ENCODE results near the gene ANO9. TPM values are rescaled to one million over a fixed set of nuclear protein-coding genes. Genes with fewer than 3 reads are reported as not detected.

Gene ANO9
- total and polyA plus RNA-seq, 2 donors (not counting 1 experiment from before 2014, with no cell fraction given): not detected

DNA sequence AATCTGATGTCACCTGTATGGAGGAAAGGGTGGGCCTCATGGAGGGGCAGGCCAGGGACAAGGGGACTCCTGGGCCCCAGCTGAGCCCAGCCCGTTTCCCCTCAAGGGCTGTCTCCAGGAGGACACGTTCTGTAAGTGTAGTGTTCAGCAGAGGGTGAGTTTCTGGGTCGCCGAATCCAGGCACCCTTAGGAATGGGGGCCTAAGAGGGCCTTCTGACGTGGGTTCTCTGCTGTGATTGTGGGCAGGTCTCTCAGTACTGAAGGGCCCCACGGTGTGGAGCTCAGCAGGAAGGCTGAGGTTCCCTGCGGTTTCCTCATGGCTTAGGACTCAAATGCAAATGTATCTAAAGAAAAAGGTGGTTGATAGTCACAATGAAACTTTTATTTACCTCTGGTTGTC, 14.7 kb upstream of the ANO9 start:
- Histone ChIP-seq H3K4me3 (replicated peaks in 1 of 4; ENCODE audit: control extremely low read depth in 1 of 4, insufficient read depth in 1 of 4, low read depth in 3 of 4, low read length in 4 of 4) (no peak overlapping the region), H3K27me3 (ENCODE audit: control insufficient read depth, insufficient read depth, low read length) (no peaks in the 10 kb centered on the region), H3K9ac (ENCODE audit: insufficient read depth, low read length) (no peak overlapping the region), H3K36me3 (ENCODE audit: control insufficient read depth, insufficient read depth, low read length) (peaks cover 26% of the 10 kb centered on the region), H4K20me1 (ENCODE audit: control insufficient read depth, extremely low read depth, insufficient read depth, low read length) (no peaks in the 10 kb centered on the region), H2AFZ (ENCODE audit: low read length) (no peak overlapping the region), H3K27ac (ENCODE audit: insufficient read depth, low read length) (no peak overlapping the region), H3K4me1 (ENCODE audit: control insufficient read depth, extremely low read depth, insufficient read depth, low read length) (peaks cover 2% of the 10 kb centered on the region), H3K9me3 (ENCODE audit: control insufficient read depth, insufficient read depth, low read depth, low read length) (no peaks in the 10 kb centered on the region), H3K4me2 (ENCODE audit: extremely low read depth, insufficient read depth, low read length) (no peak overlapping the region), H3K79me2 (ENCODE audit: control insufficient read depth, insufficient read depth, low read length) (peaks cover 29% of the 10 kb centered on the region)
- DNase-seq (ENCODE audit: low read depth in 2 of 2): no peak
- no peak for TF ChIP-seq EZH2 (IDR thresholded peaks at IDR 0.05; ENCODE audit: low read length, missing control alignments)
- TF ChIP-seq, protein P1, sequence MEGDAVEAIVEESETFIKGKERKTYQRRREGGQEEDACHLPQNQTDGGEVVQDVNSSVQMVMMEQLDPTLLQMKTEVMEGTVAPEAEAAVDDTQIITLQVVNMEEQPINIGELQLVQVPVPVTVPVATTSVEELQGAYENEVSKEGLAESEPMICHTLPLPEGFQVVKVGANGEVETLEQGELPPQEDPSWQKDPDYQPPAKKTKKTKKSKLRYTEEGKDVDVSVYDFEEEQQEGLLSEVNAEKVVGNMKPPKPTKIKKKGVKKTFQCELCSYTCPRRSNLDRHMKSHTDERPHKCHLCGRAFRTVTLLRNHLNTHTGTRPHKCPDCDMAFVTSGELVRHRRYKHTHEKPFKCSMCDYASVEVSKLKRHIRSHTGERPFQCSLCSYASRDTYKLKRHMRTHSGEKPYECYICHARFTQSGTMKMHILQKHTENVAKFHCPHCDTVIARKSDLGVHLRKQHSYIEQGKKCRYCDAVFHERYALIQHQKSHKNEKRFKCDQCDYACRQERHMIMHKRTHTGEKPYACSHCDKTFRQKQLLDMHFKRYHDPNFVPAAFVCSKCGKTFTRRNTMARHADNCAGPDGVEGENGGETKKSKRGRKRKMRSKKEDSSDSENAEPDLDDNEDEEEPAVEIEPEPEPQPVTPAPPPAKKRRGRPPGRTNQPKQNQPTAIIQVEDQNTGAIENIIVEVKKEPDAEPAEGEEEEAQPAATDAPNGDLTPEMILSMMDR (conservative IDR thresholded peaks at IDR 0.05 in 1 of 2, IDR thresholded peaks at IDR 0.05 in 1 of 2; ENCODE audit: low read depth in 1 of 2, low read length in 2 of 2): no peak

- Histone ChIP-seq H4K20me1 (ENCODE audit: control insufficient read depth, extremely low read depth, insufficient read depth, low read length) (no peaks in the 10 kb centered on the region), H3K9ac (ENCODE audit: insufficient read depth, low read length) (no peak overlapping the region), H3K36me3 (ENCODE audit: control insufficient read depth, insufficient read depth, low read length) (peaks cover 26% of the 10 kb centered on the region), H3K27ac (ENCODE audit: insufficient read depth, low read length) (no peak overlapping the region), H3K9me3 (ENCODE audit: control insufficient read depth, insufficient read depth, low read depth, low read length) (no peaks in the 10 kb centered on the region), H3K4me3 (replicated peaks in 1 of 4; ENCODE audit: control extremely low read depth in 1 of 4, insufficient read depth in 1 of 4, low read depth in 3 of 4, low read length in 4 of 4) (no peak overlapping the region), H3K27me3 (ENCODE audit: control insufficient read depth, insufficient read depth, low read length) (no peaks in the 10 kb centered on the region), H3K4me2 (ENCODE audit: extremely low read depth, insufficient read depth, low read length) (no peak overlapping the region), H3K79me2 (ENCODE audit: control insufficient read depth, insufficient read depth, low read length) (peaks cover 36% of the 10 kb centered on the region), H3K4me1 (ENCODE audit: control insufficient read depth, extremely low read depth, insufficient read depth, low read length) (peaks cover 2% of the 10 kb centered on the region), H2AFZ (ENCODE audit: low read length) (no peak overlapping the region)
- TF ChIP-seq, protein P1 (conservative IDR thresholded peaks at IDR 0.05 in 1 of 2, IDR thresholded peaks at IDR 0.05 in 1 of 2; ENCODE audit: low read depth in 1 of 2, low read length in 2 of 2): no peak
- no peak for TF ChIP-seq EZH2 (IDR thresholded peaks at IDR 0.05; ENCODE audit: low read length, missing control alignments)
- no peak for DNase-seq (ENCODE audit: low read depth in 2 of 2)
Measured at GRCh38 chr11:455566-456147, 13.8 kb upstream of the ANO9 start.

GRCh38 chr11:454801-455565, 13.2 kb upstream of the ANO9 start:
- Histone ChIP-seq H3K9ac (ENCODE audit: insufficient read depth, low read length) (no peak overlapping the region), H3K4me1 (ENCODE audit: control insufficient read depth, extremely low read depth, insufficient read depth, low read length) (peaks cover 2% of the 10 kb centered on the region), H2AFZ (ENCODE audit: low read length) (no peak overlapping the region), H4K20me1 (ENCODE audit: control insufficient read depth, extremely low read depth, insufficient read depth, low read length) (no peaks in the 10 kb centered on the region), H3K79me2 (ENCODE audit: control insufficient read depth, insufficient read depth, low read length) (peaks cover 41% of the 10 kb centered on the region), H3K27ac (ENCODE audit: insufficient read depth, low read length) (no peak overlapping the region), H3K4me3 (replicated peaks in 1 of 4; ENCODE audit: control extremely low read depth in 1 of 4, insufficient read depth in 1 of 4, low read depth in 3 of 4, low read length in 4 of 4) (no peak overlapping the region), H3K36me3 (ENCODE audit: control insufficient read depth, insufficient read depth, low read length) (peaks cover 20% of the 10 kb centered on the region), H3K4me2 (ENCODE audit: extremely low read depth, insufficient read depth, low read length) (no peak overlapping the region), H3K27me3 (ENCODE audit: control insufficient read depth, insufficient read depth, low read length) (no peaks in the 10 kb centered on the region), H3K9me3 (ENCODE audit: control insufficient read depth, insufficient read depth, low read depth, low read length) (no peaks in the 10 kb centered on the region)
- TF ChIP-seq, protein P1 (conservative IDR thresholded peaks at IDR 0.05 in 1 of 2, IDR thresholded peaks at IDR 0.05 in 1 of 2; ENCODE audit: low read depth in 1 of 2, low read length in 2 of 2): no peak
- no peak for TF ChIP-seq EZH2 (IDR thresholded peaks at IDR 0.05; ENCODE audit: low read length, missing control alignments)
- no peak for DNase-seq (ENCODE audit: low read depth in 2 of 2)

Data from fibroblast of lung (primary cell).